ENCODE results near the gene ATG4C. TPM values are rescaled to one million over a fixed set of nuclear protein-coding genes. Genes with fewer than 3 reads are reported as not detected.

ATG4C gene
- total RNA-seq, 1 donor from 2014 or later, result 7.8 TPM

GRCh38 chr1:62876535-62876934 is 92.6 kb downstream of the ATG4C start:
- Histone ChIP-seq H3K4me3 (ENCODE audit: low read length in 3 of 3) (no peak overlapping the region), H3K4me1 (ENCODE audit: control insufficient read depth in 3 of 3, insufficient read depth in 3 of 3, low read length in 3 of 3) (no peaks in the 10 kb centered on the region), H3K9me3 (ENCODE audit: control insufficient read depth in 3 of 3, low read length in 3 of 3) (no peaks in the 10 kb centered on the region), H3K36me3 (ENCODE audit: control insufficient read depth in 3 of 3, insufficient read depth in 3 of 3, low read length in 3 of 3) (no peaks in the 10 kb centered on the region), H3K27me3 (ENCODE audit: control insufficient read depth in 3 of 3, insufficient read depth in 3 of 3, low read length in 3 of 3) (no peaks in the 10 kb centered on the region), H3K9ac (ENCODE audit: low read depth in 1 of 3, low read length in 3 of 3) (no peak overlapping the region), H3K27ac (ENCODE audit: low read depth, low read length) (no peak overlapping the region)

GRCh38 chr1:62877579-62877978 is 93.6 kb downstream of the ATG4C start:
- H3K9me3 ChIP-seq (ENCODE audit: control insufficient read depth in 3 of 3, low read length in 3 of 3), result no peaks in the 10 kb centered on the region

GRCh38 chr1:62879962-62880361 is 96.0 kb downstream of the ATG4C start:
- no peaks in the 10 kb centered on the region for H3K9me3 ChIP-seq (ENCODE audit: control insufficient read depth in 3 of 3, low read length in 3 of 3)

More at GRCh38 chr1:62877579-62877978, 93.6 kb downstream of the ATG4C start:
- Histone ChIP-seq H3K36me3 (ENCODE audit: control insufficient read depth in 3 of 3, insufficient read depth in 3 of 3, low read length in 3 of 3) (no peaks in the 10 kb centered on the region), H3K9ac (ENCODE audit: low read depth in 1 of 3, low read length in 3 of 3) (no peak overlapping the region), H3K27me3 (ENCODE audit: control insufficient read depth in 3 of 3, insufficient read depth in 3 of 3, low read length in 3 of 3) (no peaks in the 10 kb centered on the region), H3K27ac (ENCODE audit: low read depth, low read length) (no peak overlapping the region), H3K4me1 (ENCODE audit: control insufficient read depth in 3 of 3, insufficient read depth in 3 of 3, low read length in 3 of 3) (no peaks in the 10 kb centered on the region), H3K4me3 (ENCODE audit: low read length in 3 of 3) (no peak overlapping the region)

GRCh38 chr1:62882201-62883104 is 98.5 kb downstream of the ATG4C start:
- H3K4me1 ChIP-seq (ENCODE audit: control insufficient read depth in 3 of 3, insufficient read depth in 3 of 3, low read length in 3 of 3), result no peaks in the 10 kb centered on the region
- H3K27me3 ChIP-seq (ENCODE audit: control insufficient read depth in 3 of 3, insufficient read depth in 3 of 3, low read length in 3 of 3), result no peaks in the 10 kb centered on the region
- H3K27ac ChIP-seq (ENCODE audit: low read depth, low read length), result no peak overlapping the region
- H3K9ac ChIP-seq (ENCODE audit: low read depth in 1 of 3, low read length in 3 of 3), result no peak overlapping the region
- H3K4me3 ChIP-seq (ENCODE audit: low read length in 3 of 3), result no peak overlapping the region
- H3K9me3 ChIP-seq (ENCODE audit: control insufficient read depth in 3 of 3, low read length in 3 of 3), result no peaks in the 10 kb centered on the region
- H3K36me3 ChIP-seq (ENCODE audit: control insufficient read depth in 3 of 3, insufficient read depth in 3 of 3, low read length in 3 of 3), result no peaks in the 10 kb centered on the region

More at GRCh38 chr1:62879962-62880361, 96.0 kb downstream of the ATG4C start:
- H3K4me3 ChIP-seq (ENCODE audit: low read length in 3 of 3), result no peak overlapping the region
- no peak overlapping the region for H3K9ac ChIP-seq (ENCODE audit: low read depth in 1 of 3, low read length in 3 of 3)
- no peak overlapping the region for H3K27ac ChIP-seq (ENCODE audit: low read depth, low read length)
- no peaks in the 10 kb centered on the region for H3K27me3 ChIP-seq (ENCODE audit: control insufficient read depth in 3 of 3, insufficient read depth in 3 of 3, low read length in 3 of 3)
- H3K4me1 ChIP-seq (ENCODE audit: control insufficient read depth in 3 of 3, insufficient read depth in 3 of 3, low read length in 3 of 3), result no peaks in the 10 kb centered on the region
- no peaks in the 10 kb centered on the region for H3K36me3 ChIP-seq (ENCODE audit: control insufficient read depth in 3 of 3, insufficient read depth in 3 of 3, low read length in 3 of 3)

- Histone ChIP-seq H3K4me3 (ENCODE audit: low read length in 3 of 3) (no peak overlapping the region), H3K27me3 (ENCODE audit: control insufficient read depth in 3 of 3, insufficient read depth in 3 of 3, low read length in 3 of 3) (no peaks in the 10 kb centered on the region), H3K27ac (ENCODE audit: low read depth, low read length) (no peak overlapping the region), H3K9me3 (ENCODE audit: control insufficient read depth in 3 of 3, low read length in 3 of 3) (no peaks in the 10 kb centered on the region), H3K9ac (ENCODE audit: low read depth in 1 of 3, low read length in 3 of 3) (no peak overlapping the region), H3K4me1 (ENCODE audit: control insufficient read depth in 3 of 3, insufficient read depth in 3 of 3, low read length in 3 of 3) (no peaks in the 10 kb centered on the region), H3K36me3 (ENCODE audit: control insufficient read depth in 3 of 3, insufficient read depth in 3 of 3, low read length in 3 of 3) (no peaks in the 10 kb centered on the region)
These were observed 100.3 kb downstream of the ATG4C start for GRCh38 chr1:62884156-62884740.

- Histone ChIP-seq H3K4me3 (ENCODE audit: low read length in 3 of 3) (no peak overlapping the region), H3K27me3 (ENCODE audit: control insufficient read depth in 3 of 3, insufficient read depth in 3 of 3, low read length in 3 of 3) (no peaks in the 10 kb centered on the region), H3K27ac (ENCODE audit: low read depth, low read length) (no peak overlapping the region), H3K9ac (ENCODE audit: low read depth in 1 of 3, low read length in 3 of 3) (no peak overlapping the region), H3K9me3 (ENCODE audit: control insufficient read depth in 3 of 3, low read length in 3 of 3) (no peaks in the 10 kb centered on the region), H3K4me1 (ENCODE audit: control insufficient read depth in 3 of 3, insufficient read depth in 3 of 3, low read length in 3 of 3) (no peaks in the 10 kb centered on the region), H3K36me3 (ENCODE audit: control insufficient read depth in 3 of 3, insufficient read depth in 3 of 3, low read length in 3 of 3) (no peaks in the 10 kb centered on the region)
These were observed 104.0 kb downstream of the ATG4C start for GRCh38 chr1:62887799-62888507.

GRCh38 chr1:62891956-62892562 is 108.1 kb downstream of the ATG4C start:
- Histone ChIP-seq H3K27me3 (ENCODE audit: control insufficient read depth in 3 of 3, insufficient read depth in 3 of 3, low read length in 3 of 3) (peaks cover 0 to 2% (median 0%) of the 10 kb centered on the region in 3 donors), H3K9ac (ENCODE audit: low read depth in 1 of 3, low read length in 3 of 3) (no peak overlapping the region), H3K36me3 (ENCODE audit: control insufficient read depth in 3 of 3, insufficient read depth in 3 of 3, low read length in 3 of 3) (no peaks in the 10 kb centered on the region), H3K9me3 (ENCODE audit: control insufficient read depth in 3 of 3, low read length in 3 of 3) (no peaks in the 10 kb centered on the region), H3K4me3 (ENCODE audit: low read length in 3 of 3) (no peak overlapping the region), H3K27ac (ENCODE audit: low read depth, low read length) (no peak overlapping the region), H3K4me1 (ENCODE audit: control insufficient read depth in 3 of 3, insufficient read depth in 3 of 3, low read length in 3 of 3) (no peaks in the 10 kb centered on the region)

GRCh38 chr1:62897788-62898187 is 113.9 kb downstream of the ATG4C start:
- H3K9me3 ChIP-seq (ENCODE audit: control insufficient read depth in 3 of 3, low read length in 3 of 3), result no peaks in the 10 kb centered on the region
- no peak overlapping the region for H3K9ac ChIP-seq (ENCODE audit: low read depth in 1 of 3, low read length in 3 of 3)
- no peaks in the 10 kb centered on the region for H3K36me3 ChIP-seq (ENCODE audit: control insufficient read depth in 3 of 3, insufficient read depth in 3 of 3, low read length in 3 of 3)
- H3K4me1 ChIP-seq (ENCODE audit: control insufficient read depth in 3 of 3, insufficient read depth in 3 of 3, low read length in 3 of 3), result no peaks in the 10 kb centered on the region
- peaks cover 0 to 2% (median 0%) of the 10 kb centered on the region in 3 donors for H3K27me3 ChIP-seq (ENCODE audit: control insufficient read depth in 3 of 3, insufficient read depth in 3 of 3, low read length in 3 of 3)
- H3K27ac ChIP-seq (ENCODE audit: low read depth, low read length), result no peak overlapping the region
- H3K4me3 ChIP-seq (ENCODE audit: low read length in 3 of 3), result no peak overlapping the region

GRCh38 chr1:62900566-62900965 is 116.6 kb downstream of the ATG4C start:
- Histone ChIP-seq H3K9me3 (ENCODE audit: control insufficient read depth in 3 of 3, low read length in 3 of 3) (no peaks in the 10 kb centered on the region), H3K4me1 (ENCODE audit: control insufficient read depth in 3 of 3, insufficient read depth in 3 of 3, low read length in 3 of 3) (no peaks in the 10 kb centered on the region), H3K36me3 (ENCODE audit: control insufficient read depth in 3 of 3, insufficient read depth in 3 of 3, low read length in 3 of 3) (no peaks in the 10 kb centered on the region), H3K27me3 (ENCODE audit: control insufficient read depth in 3 of 3, insufficient read depth in 3 of 3, low read length in 3 of 3) (no peaks in the 10 kb centered on the region), H3K9ac (ENCODE audit: low read depth in 1 of 3, low read length in 3 of 3) (no peak overlapping the region), H3K4me3 (ENCODE audit: low read length in 3 of 3) (no peak overlapping the region), H3K27ac (ENCODE audit: low read depth, low read length) (no peak overlapping the region)
